Measurements from ENCODE around the gene UBA52.
A peak's percentile ranks its signal among the peaks of the same experiment; 100 is the strongest.

UBA52 gene

GRCh38 chr19:18605196-18605545 lies 33.5 kb downstream of the UBA52 start:
- Histone ChIP-seq H3K36me3 (ENCODE audit: control insufficient read depth, insufficient read depth, low read length) (no peaks in the 10 kb centered on the region), H3K27me3 (ENCODE audit: control insufficient read depth, insufficient read depth, low read length) (peaks cover 90% of the 10 kb centered on the region), H3K4me1 (ENCODE audit: control insufficient read depth, insufficient read depth, low read length) (peaks cover 45% of the 10 kb centered on the region), H3K4me3 (ENCODE audit: low read depth, low read length) (peak overlapping the region; percentile 37), H3K9me3 (ENCODE audit: control insufficient read depth, insufficient read depth, low read depth, low read length) (no peaks in the 10 kb centered on the region), H3K27ac (ENCODE audit: low read depth, low read length) (no peak overlapping the region), H3K9ac (ENCODE audit: low read length) (peak overlapping the region; percentile 43)

- no peaks in the 10 kb centered on the region for H3K9me3 ChIP-seq (ENCODE audit: control insufficient read depth, insufficient read depth, low read depth, low read length)
- no peak overlapping the region for H3K27ac ChIP-seq (ENCODE audit: low read depth, low read length)
- peaks cover 95% of the 10 kb centered on the region for H3K27me3 ChIP-seq (ENCODE audit: control insufficient read depth, insufficient read depth, low read length)
- no peaks in the 10 kb centered on the region for H3K36me3 ChIP-seq (ENCODE audit: control insufficient read depth, insufficient read depth, low read length)
- H3K4me1 ChIP-seq (ENCODE audit: control insufficient read depth, insufficient read depth, low read length) = peaks cover 48% of the 10 kb centered on the region
- H3K9ac ChIP-seq (ENCODE audit: low read length) = peak overlapping the region; percentile 43
- H3K4me3 ChIP-seq (ENCODE audit: low read depth, low read length) = peak overlapping the region; percentile 37
Measured at GRCh38 chr19:18605546-18606280, 34.1 kb downstream of the UBA52 start.

- peak within 1 kb of the TSS; percentile 43 for H3K9ac ChIP-seq (ENCODE audit: low read length)
- H3K4me1 ChIP-seq (ENCODE audit: control insufficient read depth, insufficient read depth, low read length) = peaks cover 54% of the 10 kb centered on the region
- H3K4me3 ChIP-seq (ENCODE audit: low read depth, low read length) = peak within 1 kb of the TSS; percentile 52
- peaks cover 95% of the 10 kb centered on the region for H3K27me3 ChIP-seq (ENCODE audit: control insufficient read depth, insufficient read depth, low read length)
- no peaks in the 10 kb centered on the region for H3K9me3 ChIP-seq (ENCODE audit: control insufficient read depth, insufficient read depth, low read depth, low read length)
- H3K27ac ChIP-seq (ENCODE audit: low read depth, low read length) = no peak within 1 kb of the TSS
- H3K36me3 ChIP-seq (ENCODE audit: control insufficient read depth, insufficient read depth, low read length) = no peaks in the 10 kb centered on the region
Measured at GRCh38 chr19:18606281-18607225, 34.9 kb downstream of the UBA52 start, which contains the start of gene CRLF1. Gene CRLF1, minus strand, starts transcription at chr19:18606799. Its CDS starts 143 bp downstream, at chr19:18606656.

GRCh38 chr19:18607226-18608101 lies 35.8 kb downstream of the UBA52 start:
- Histone ChIP-seq H3K4me3 (ENCODE audit: low read depth, low read length) (peak overlapping the region; percentile 52), H3K27me3 (ENCODE audit: control insufficient read depth, insufficient read depth, low read length) (peaks cover 95% of the 10 kb centered on the region), H3K9me3 (ENCODE audit: control insufficient read depth, insufficient read depth, low read depth, low read length) (no peaks in the 10 kb centered on the region), H3K4me1 (ENCODE audit: control insufficient read depth, insufficient read depth, low read length) (peaks cover 61% of the 10 kb centered on the region), H3K36me3 (ENCODE audit: control insufficient read depth, insufficient read depth, low read length) (no peaks in the 10 kb centered on the region), H3K27ac (ENCODE audit: low read depth, low read length) (no peak overlapping the region), H3K9ac (ENCODE audit: low read length) (no peak overlapping the region)

- Histone ChIP-seq H3K4me3 (ENCODE audit: low read depth, low read length) (peak overlapping the region; percentile 52), H3K27me3 (ENCODE audit: control insufficient read depth, insufficient read depth, low read length) (peaks cover 95% of the 10 kb centered on the region), H3K36me3 (ENCODE audit: control insufficient read depth, insufficient read depth, low read length) (no peaks in the 10 kb centered on the region), H3K27ac (ENCODE audit: low read depth, low read length) (no peak overlapping the region), H3K9me3 (ENCODE audit: control insufficient read depth, insufficient read depth, low read depth, low read length) (no peaks in the 10 kb centered on the region), H3K9ac (ENCODE audit: low read length) (no peak overlapping the region), H3K4me1 (ENCODE audit: control insufficient read depth, insufficient read depth, low read length) (peaks cover 62% of the 10 kb centered on the region)
Measured at GRCh38 chr19:18608102-18608804, 36.6 kb downstream of the UBA52 start.

GRCh38 chr19:18608805-18609716 lies 37.4 kb downstream of the UBA52 start:
- H3K4me3 ChIP-seq (ENCODE audit: low read depth, low read length) = no peak overlapping the region

GRCh38 chr19:18609717-18610051 lies 38.0 kb downstream of the UBA52 start:
- Histone ChIP-seq H3K4me1 (ENCODE audit: control insufficient read depth, insufficient read depth, low read length) (peaks cover 64% of the 10 kb centered on the region), H3K4me3 (ENCODE audit: low read depth, low read length) (no peak overlapping the region), H3K9me3 (ENCODE audit: control insufficient read depth, insufficient read depth, low read depth, low read length) (no peaks in the 10 kb centered on the region), H3K27ac (ENCODE audit: low read depth, low read length) (no peak overlapping the region), H3K9ac (ENCODE audit: low read length) (no peak overlapping the region), H3K36me3 (ENCODE audit: control insufficient read depth, insufficient read depth, low read length) (no peaks in the 10 kb centered on the region), H3K27me3 (ENCODE audit: control insufficient read depth, insufficient read depth, low read length) (peaks cover 95% of the 10 kb centered on the region)

More at GRCh38 chr19:18608805-18609716, 37.4 kb downstream of the UBA52 start:
- Histone ChIP-seq H3K4me1 (ENCODE audit: control insufficient read depth, insufficient read depth, low read length) (peaks cover 67% of the 10 kb centered on the region), H3K27ac (ENCODE audit: low read depth, low read length) (no peak overlapping the region), H3K9ac (ENCODE audit: low read length) (no peak overlapping the region), H3K27me3 (ENCODE audit: control insufficient read depth, insufficient read depth, low read length) (peaks cover 95% of the 10 kb centered on the region), H3K9me3 (ENCODE audit: control insufficient read depth, insufficient read depth, low read depth, low read length) (no peaks in the 10 kb centered on the region), H3K36me3 (ENCODE audit: control insufficient read depth, insufficient read depth, low read length) (no peaks in the 10 kb centered on the region)

GRCh38 chr19:18610245-18610555 lies 38.5 kb downstream of the UBA52 start:
- Histone ChIP-seq H3K9me3 (ENCODE audit: control insufficient read depth, insufficient read depth, low read depth, low read length) (no peaks in the 10 kb centered on the region), H3K4me3 (ENCODE audit: low read depth, low read length) (peak overlapping the region; percentile 61), H3K27me3 (ENCODE audit: control insufficient read depth, insufficient read depth, low read length) (peaks cover 95% of the 10 kb centered on the region), H3K4me1 (ENCODE audit: control insufficient read depth, insufficient read depth, low read length) (peaks cover 58% of the 10 kb centered on the region), H3K36me3 (ENCODE audit: control insufficient read depth, insufficient read depth, low read length) (no peaks in the 10 kb centered on the region), H3K9ac (ENCODE audit: low read length) (peak overlapping the region; percentile 31), H3K27ac (ENCODE audit: low read depth, low read length) (no peak overlapping the region)

- no peaks in the 10 kb centered on the region for H3K9me3 ChIP-seq (ENCODE audit: control insufficient read depth, insufficient read depth, low read depth, low read length)
- peaks cover 53% of the 10 kb centered on the region for H3K4me1 ChIP-seq (ENCODE audit: control insufficient read depth, insufficient read depth, low read length)
- H3K27ac ChIP-seq (ENCODE audit: low read depth, low read length) = no peak overlapping the region
- peak overlapping the region; percentile 31 for H3K9ac ChIP-seq (ENCODE audit: low read length)
- H3K27me3 ChIP-seq (ENCODE audit: control insufficient read depth, insufficient read depth, low read length) = peaks cover 95% of the 10 kb centered on the region
- H3K36me3 ChIP-seq (ENCODE audit: control insufficient read depth, insufficient read depth, low read length) = no peaks in the 10 kb centered on the region
- H3K4me3 ChIP-seq (ENCODE audit: low read depth, low read length) = peak overlapping the region; percentile 61
Measured at GRCh38 chr19:18610556-18611326, 39.1 kb downstream of the UBA52 start.
